ENCODE data around the gene GATB. TPM values are rescaled to one million over a fixed set of nuclear protein-coding genes. Genes with fewer than 3 reads are reported as not detected.

The GATB gene
- total and polyA plus RNA-seq, 2 donors (not counting 3 experiments of a cell fraction or from before 2014, with no cell fraction given): 14.4 to 17.7 TPM

DNA sequence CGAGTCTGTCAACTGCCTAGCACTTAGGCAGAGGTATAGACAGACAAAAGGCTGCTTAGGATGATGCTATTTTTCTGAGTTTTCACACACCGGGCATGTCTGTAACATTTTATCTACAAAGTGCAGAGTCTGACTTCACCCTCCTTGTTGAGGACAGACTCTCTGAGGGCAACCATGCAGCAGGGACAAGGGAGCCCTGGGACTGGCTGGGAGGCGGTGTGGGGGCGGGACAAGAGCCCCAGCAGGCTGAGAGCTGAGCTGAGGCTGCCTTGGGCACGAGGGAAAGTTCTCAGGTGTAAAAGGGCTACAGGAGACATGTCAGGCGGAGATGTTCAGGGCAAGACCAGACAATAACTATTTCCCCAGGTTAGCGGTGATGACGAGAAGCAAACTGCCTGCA is 81.6 kb downstream of the GATB start:
- Histone ChIP-seq H2AFZ (ENCODE audit: low read depth, low read length) (no peak overlapping the region), H3K36me3 (ENCODE audit: control insufficient read depth in 2 of 2, extremely low read depth in 1 of 2, insufficient read depth in 2 of 2, low read length in 2 of 2) (no peaks in the 10 kb centered on the region), H3K4me3 (replicated peaks in 1 of 3; ENCODE audit: insufficient read depth in 1 of 3, low read depth in 1 of 3, low read length in 3 of 3) (no peak overlapping the region), H3K27ac (ENCODE audit: insufficient read depth, low read depth, low read length) (no peak overlapping the region), H3K4me1 (ENCODE audit: control insufficient read depth, extremely low read depth, insufficient read depth, low read length) (peaks cover 6% of the 10 kb centered on the region), H3K4me2 (ENCODE audit: insufficient read depth, low read length) (no peak overlapping the region), H4K20me1 (replicated peaks; ENCODE audit: control insufficient read depth, extremely low read depth, insufficient read depth, low read length) (no peaks in the 10 kb centered on the region), H3K79me2 (ENCODE audit: control insufficient read depth, insufficient read depth, low read length) (no peaks in the 10 kb centered on the region), H3K9me3 (replicated peaks; ENCODE audit: control insufficient read depth, insufficient read depth, low read length) (no peaks in the 10 kb centered on the region), H3K9me1 (replicated peaks; ENCODE audit: control insufficient read depth, extremely low read depth, insufficient read depth, low read length) (no peaks in the 10 kb centered on the region), H3K27me3 (ENCODE audit: control insufficient read depth in 2 of 2, insufficient read depth in 2 of 2, low read length in 2 of 2) (no peaks in the 10 kb centered on the region), H3K9ac (replicated peaks; ENCODE audit: extremely low read depth, insufficient read depth, low read length) (no peak overlapping the region)
- ChIA-PET POLR2A (no interaction called here), CTCF (no interaction called here)
- intact Hi-C loops (cut with micrococcal nuclease) (no loop called here), dilution Hi-C loops (cut with MboI; ENCODE audit: extremely low pct_ligation_motif_present, low sequenced_read_pairs) (no loop called here)
- TF ChIP-seq, protein P1, sequence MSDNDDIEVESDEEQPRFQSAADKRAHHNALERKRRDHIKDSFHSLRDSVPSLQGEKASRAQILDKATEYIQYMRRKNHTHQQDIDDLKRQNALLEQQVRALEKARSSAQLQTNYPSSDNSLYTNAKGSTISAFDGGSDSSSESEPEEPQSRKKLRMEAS (IDR thresholded peaks at IDR 0.05; ENCODE audit: insufficient read depth, insufficient read length): no peak
- TF ChIP-seq GATA2 (IDR thresholded peaks at IDR 0.05; ENCODE audit: insufficient read depth, insufficient read length, low read depth, low read length) (no peak), EZH2 (IDR thresholded peaks at IDR 0.05; ENCODE audit: borderline replicate concordance, low read depth, low read length, severe bottlenecking) (no peak)
- no peak for DNase-seq (ENCODE audit: low read depth, low spot score)
- BruUV-seq (replicated peaks): no TSS peak
- FAIRE-seq: no peak

DNA sequence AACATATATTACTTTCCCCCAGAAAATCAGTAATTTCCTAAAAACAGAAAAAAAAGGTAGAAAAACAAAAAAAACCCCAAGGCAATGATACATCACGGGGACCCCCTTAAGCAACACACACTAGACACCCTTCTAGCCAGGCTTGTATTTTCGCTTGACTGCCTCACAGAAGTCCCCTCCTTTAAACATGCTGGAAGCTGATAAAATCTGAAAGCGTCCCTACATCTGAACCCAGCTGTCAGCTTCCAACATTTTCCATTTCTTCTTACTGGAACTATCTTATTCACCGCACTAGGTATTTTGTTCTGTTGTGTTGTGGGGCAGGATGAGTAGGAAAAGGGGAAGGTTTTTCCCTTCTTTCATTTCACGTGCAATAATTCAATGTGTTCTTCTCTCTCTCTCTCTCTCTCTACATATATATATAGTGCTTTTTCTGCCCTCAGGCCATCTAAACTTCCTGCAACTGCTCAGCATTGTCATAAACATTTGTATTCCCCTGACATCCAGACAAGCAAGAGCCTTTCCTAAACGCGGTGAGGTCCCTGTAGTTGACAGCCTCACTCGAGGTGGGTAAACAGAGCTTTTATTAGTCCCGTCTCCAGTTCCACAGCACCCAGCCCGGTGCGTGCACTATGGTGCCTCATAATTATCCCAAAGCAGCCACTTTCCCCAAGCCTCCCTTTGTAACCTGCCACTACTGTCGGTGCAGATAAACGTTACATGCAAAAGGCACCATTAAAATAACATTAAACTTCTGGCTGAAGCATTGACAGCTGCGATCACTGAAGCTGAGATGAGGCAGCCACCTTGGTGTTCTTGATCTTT is 82.5 kb downstream of the GATB start:
- Histone ChIP-seq H3K9me3 (replicated peaks; ENCODE audit: control insufficient read depth, insufficient read depth, low read length) (no peaks in the 10 kb centered on the region), H2AFZ (ENCODE audit: low read depth, low read length) (no peak overlapping the region), H3K4me2 (ENCODE audit: insufficient read depth, low read length) (no peak overlapping the region), H3K27ac (ENCODE audit: insufficient read depth, low read depth, low read length) (no peak overlapping the region), H3K27me3 (ENCODE audit: control insufficient read depth in 2 of 2, insufficient read depth in 2 of 2, low read length in 2 of 2) (no peaks in the 10 kb centered on the region), H3K79me2 (ENCODE audit: control insufficient read depth, insufficient read depth, low read length) (no peaks in the 10 kb centered on the region), H3K9ac (replicated peaks; ENCODE audit: extremely low read depth, insufficient read depth, low read length) (no peak overlapping the region), H3K36me3 (ENCODE audit: control insufficient read depth in 2 of 2, extremely low read depth in 1 of 2, insufficient read depth in 2 of 2, low read length in 2 of 2) (no peaks in the 10 kb centered on the region), H3K4me3 (replicated peaks in 1 of 3; ENCODE audit: insufficient read depth in 1 of 3, low read depth in 1 of 3, low read length in 3 of 3) (no peak overlapping the region), H3K4me1 (ENCODE audit: control insufficient read depth, extremely low read depth, insufficient read depth, low read length) (peaks cover 6% of the 10 kb centered on the region), H4K20me1 (replicated peaks; ENCODE audit: control insufficient read depth, extremely low read depth, insufficient read depth, low read length) (no peaks in the 10 kb centered on the region), H3K9me1 (replicated peaks; ENCODE audit: control insufficient read depth, extremely low read depth, insufficient read depth, low read length) (no peaks in the 10 kb centered on the region)
- ChIA-PET CTCF (no interaction called here), POLR2A (no interaction called here)
- no TSS peak for BruUV-seq (replicated peaks)
- FAIRE-seq (no peak), DNase-seq (ENCODE audit: low read depth, low spot score) (no peak)
- dilution Hi-C loops (cut with MboI; ENCODE audit: extremely low pct_ligation_motif_present, low sequenced_read_pairs): no loop called here
- no peak for TF ChIP-seq JUN (IDR thresholded peaks at IDR 0.05; ENCODE audit: borderline replicate concordance, insufficient read depth, insufficient read length, low read depth)
- TF ChIP-seq EZH2 (IDR thresholded peaks at IDR 0.05; ENCODE audit: borderline replicate concordance, low read depth, low read length, severe bottlenecking): no peak
- TF ChIP-seq POLR2AphosphoS5 (IDR thresholded peaks at IDR 0.05; ENCODE audit: insufficient read depth, low read depth, low read length): no peak
- no peak for TF ChIP-seq POLR2A (IDR thresholded peaks at IDR 0.05; ENCODE audit: low read depth, low read length)
- TF ChIP-seq FOS (IDR thresholded peaks at IDR 0.05; ENCODE audit: borderline replicate concordance, insufficient read depth, low read length): no peak
- TF ChIP-seq, protein P2, sequence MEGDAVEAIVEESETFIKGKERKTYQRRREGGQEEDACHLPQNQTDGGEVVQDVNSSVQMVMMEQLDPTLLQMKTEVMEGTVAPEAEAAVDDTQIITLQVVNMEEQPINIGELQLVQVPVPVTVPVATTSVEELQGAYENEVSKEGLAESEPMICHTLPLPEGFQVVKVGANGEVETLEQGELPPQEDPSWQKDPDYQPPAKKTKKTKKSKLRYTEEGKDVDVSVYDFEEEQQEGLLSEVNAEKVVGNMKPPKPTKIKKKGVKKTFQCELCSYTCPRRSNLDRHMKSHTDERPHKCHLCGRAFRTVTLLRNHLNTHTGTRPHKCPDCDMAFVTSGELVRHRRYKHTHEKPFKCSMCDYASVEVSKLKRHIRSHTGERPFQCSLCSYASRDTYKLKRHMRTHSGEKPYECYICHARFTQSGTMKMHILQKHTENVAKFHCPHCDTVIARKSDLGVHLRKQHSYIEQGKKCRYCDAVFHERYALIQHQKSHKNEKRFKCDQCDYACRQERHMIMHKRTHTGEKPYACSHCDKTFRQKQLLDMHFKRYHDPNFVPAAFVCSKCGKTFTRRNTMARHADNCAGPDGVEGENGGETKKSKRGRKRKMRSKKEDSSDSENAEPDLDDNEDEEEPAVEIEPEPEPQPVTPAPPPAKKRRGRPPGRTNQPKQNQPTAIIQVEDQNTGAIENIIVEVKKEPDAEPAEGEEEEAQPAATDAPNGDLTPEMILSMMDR (IDR thresholded peaks at IDR 0.05; ENCODE audit: extremely low read depth in 1 of 2, insufficient read depth in 1 of 2, low read depth in 1 of 2, low read length in 2 of 2): no peak
- no peak for TF ChIP-seq GATA2 (IDR thresholded peaks at IDR 0.05; ENCODE audit: insufficient read depth, insufficient read length, low read depth, low read length)
- TF ChIP-seq MYC (IDR thresholded peaks at IDR 0.05; ENCODE audit: low read depth, low read length): no peak
- TF ChIP-seq, protein P1 (IDR thresholded peaks at IDR 0.05; ENCODE audit: insufficient read depth, insufficient read length): no peak
- intact Hi-C loops (cut with micrococcal nuclease): no loop called here
